ENCODE measurements around the gene DOCK2. TPM values are rescaled to one million over a fixed set of nuclear protein-coding genes. Genes with fewer than 3 reads are reported as not detected.

The DOCK2 gene
- polyA plus RNA-seq, 2 of the 4 experiments (the other 2 are of a cell fraction) = 2.1 to 4.6 TPM

GRCh38 chr5:169686137-169686536 is 49.1 kb downstream of the DOCK2 start:
- ATAC-seq (no peak), DNase-seq (ENCODE audit: low read depth in 1 of 2, low spot score in 1 of 2) (no peak), FAIRE-seq (no peak)
- H3K27ac ChIP-seq = peak overlapping the region in 1 of 2 experiments; percentile 13; a peak in 1 of 6 replicates
- H3K4me1 ChIP-seq = no peaks in the 10 kb centered on the region
- TF ChIP-seq JUNB (IDR thresholded peaks at IDR 0.05) = no peak
- no peak for TF ChIP-seq SREBF2 (IDR thresholded peaks at IDR 0.05)
- no peak for TF ChIP-seq FOXS1 (CRISPR knock-in tag; IDR thresholded peaks at IDR 0.05)
- TF ChIP-seq GATA3 (IDR thresholded peaks at IDR 0.05; ENCODE audit: borderline replicate concordance) = no peak
- TF ChIP-seq RNF2 (IDR thresholded peaks at IDR 0.05; ENCODE audit: borderline replicate concordance, low read depth) = no peak
- no peak for TF ChIP-seq RAD21 (conservative IDR thresholded peaks at IDR 0.05 in 1 of 2, IDR thresholded peaks at IDR 0.05 in 1 of 2)
- no peak for TF ChIP-seq MAFK (IDR thresholded peaks at IDR 0.05; ENCODE audit: partially characterized antibody)
- no peak for TF ChIP-seq PBX3 (IDR thresholded peaks at IDR 0.05)
- TF ChIP-seq KDM1A (IDR thresholded peaks at IDR 0.05; ENCODE audit: low read depth) = no peak
- TF ChIP-seq CBX8 (IDR thresholded peaks at IDR 0.05) = no peak
- no peak for TF ChIP-seq CBX2 (IDR thresholded peaks at IDR 0.05; ENCODE audit: borderline replicate concordance, low read depth)
- no peak for TF ChIP-seq EHF (CRISPR knock-in tag; IDR thresholded peaks at IDR 0.05)
- no peak for TF ChIP-seq RFX5 (IDR thresholded peaks at IDR 0.05)
- TF ChIP-seq BHLHE40 (IDR thresholded peaks at IDR 0.05; ENCODE audit: low read depth, low read length) = no peak
- TF ChIP-seq, protein P1, sequence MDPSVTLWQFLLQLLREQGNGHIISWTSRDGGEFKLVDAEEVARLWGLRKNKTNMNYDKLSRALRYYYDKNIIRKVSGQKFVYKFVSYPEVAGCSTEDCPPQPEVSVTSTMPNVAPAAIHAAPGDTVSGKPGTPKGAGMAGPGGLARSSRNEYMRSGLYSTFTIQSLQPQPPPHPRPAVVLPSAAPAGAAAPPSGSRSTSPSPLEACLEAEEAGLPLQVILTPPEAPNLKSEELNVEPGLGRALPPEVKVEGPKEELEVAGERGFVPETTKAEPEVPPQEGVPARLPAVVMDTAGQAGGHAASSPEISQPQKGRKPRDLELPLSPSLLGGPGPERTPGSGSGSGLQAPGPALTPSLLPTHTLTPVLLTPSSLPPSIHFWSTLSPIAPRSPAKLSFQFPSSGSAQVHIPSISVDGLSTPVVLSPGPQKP (IDR thresholded peaks at IDR 0.05; ENCODE audit: low read depth, low read length) = no peak
- no peak for TF ChIP-seq HOXB13 (CRISPR knock-in tag; IDR thresholded peaks at IDR 0.05; ENCODE audit: low read depth)
- TF ChIP-seq E2F6 (IDR thresholded peaks at IDR 0.05; ENCODE audit: borderline replicate concordance, low read depth) = no peak
- TF ChIP-seq EP300 (IDR thresholded peaks at IDR 0.05) = no peak
- TF ChIP-seq, protein P2, sequence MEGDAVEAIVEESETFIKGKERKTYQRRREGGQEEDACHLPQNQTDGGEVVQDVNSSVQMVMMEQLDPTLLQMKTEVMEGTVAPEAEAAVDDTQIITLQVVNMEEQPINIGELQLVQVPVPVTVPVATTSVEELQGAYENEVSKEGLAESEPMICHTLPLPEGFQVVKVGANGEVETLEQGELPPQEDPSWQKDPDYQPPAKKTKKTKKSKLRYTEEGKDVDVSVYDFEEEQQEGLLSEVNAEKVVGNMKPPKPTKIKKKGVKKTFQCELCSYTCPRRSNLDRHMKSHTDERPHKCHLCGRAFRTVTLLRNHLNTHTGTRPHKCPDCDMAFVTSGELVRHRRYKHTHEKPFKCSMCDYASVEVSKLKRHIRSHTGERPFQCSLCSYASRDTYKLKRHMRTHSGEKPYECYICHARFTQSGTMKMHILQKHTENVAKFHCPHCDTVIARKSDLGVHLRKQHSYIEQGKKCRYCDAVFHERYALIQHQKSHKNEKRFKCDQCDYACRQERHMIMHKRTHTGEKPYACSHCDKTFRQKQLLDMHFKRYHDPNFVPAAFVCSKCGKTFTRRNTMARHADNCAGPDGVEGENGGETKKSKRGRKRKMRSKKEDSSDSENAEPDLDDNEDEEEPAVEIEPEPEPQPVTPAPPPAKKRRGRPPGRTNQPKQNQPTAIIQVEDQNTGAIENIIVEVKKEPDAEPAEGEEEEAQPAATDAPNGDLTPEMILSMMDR (IDR thresholded peaks at IDR 0.05) = no peak
- ChIA-PET CTCF (interaction anchor here (0.8 to 1.2 kb wide), 2 partner anchors 8 to 119 kb away, joined by 3 to 5 read pairs; no protein-coding TSS in a partner anchor), POLR2A (no interaction called here)
- no peaks in the 10 kb centered on the region for H3K9me3 ChIP-seq
- no peak overlapping the region for H3K4me3 ChIP-seq
- no peak overlapping the region for H3K4me2 ChIP-seq
- 83% methylated on average over 3 of the region's 5 CpGs for WGBS (ENCODE audit: missing lambda C conversion rate)

DNA sequence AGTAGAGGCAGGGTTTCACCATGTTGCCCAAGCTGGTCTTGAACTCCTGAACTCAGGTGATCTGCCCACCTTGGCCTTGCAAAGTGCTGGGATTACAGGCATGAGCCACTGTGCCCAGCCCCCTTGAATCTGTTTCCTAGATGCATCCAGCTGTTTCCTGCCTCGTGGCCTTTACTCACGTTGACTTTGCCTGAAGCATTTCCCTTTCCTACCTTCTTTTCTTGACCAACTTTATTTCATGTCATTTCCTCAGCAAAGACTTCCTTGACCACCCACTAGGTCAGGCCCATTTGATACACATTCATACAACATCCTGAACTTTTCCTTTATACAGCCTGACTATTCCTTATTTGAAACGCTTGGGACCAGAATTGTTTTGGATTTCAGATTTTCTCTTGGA is 51.0 kb downstream of the DOCK2 start:
- Histone ChIP-seq H3K4me1 (no peaks in the 10 kb centered on the region), H3K9me3 (no peaks in the 10 kb centered on the region), H3K4me3 (no peak overlapping the region), H3K27ac (no peak overlapping the region), H3K4me2 (no peak overlapping the region)
- ChIA-PET POLR2A (no interaction called here), CTCF (no interaction called here)
- TF ChIP-seq ZSCAN20 (CRISPR knock-in tag; IDR thresholded peaks at IDR 0.05) = no peak
- TF ChIP-seq SREBF2 (IDR thresholded peaks at IDR 0.05) = no peak
- no peak for TF ChIP-seq NR3C1 (IDR thresholded peaks at IDR 0.05)
- TF ChIP-seq ZFP36 (IDR thresholded peaks at IDR 0.05; ENCODE audit: borderline replicate concordance, partially characterized antibody) = no peak
- no peak for TF ChIP-seq CEBPB (IDR thresholded peaks at IDR 0.05)
- TF ChIP-seq RAD21 (conservative IDR thresholded peaks at IDR 0.05 in 1 of 2, IDR thresholded peaks at IDR 0.05 in 1 of 2) = no peak
- no peak for TF ChIP-seq BCL3 (IDR thresholded peaks at IDR 0.05)
- DNase-seq (ENCODE audit: low read depth in 1 of 2, low spot score in 1 of 2) (no peak), ATAC-seq (no peak), FAIRE-seq (no peak)
- WGBS (ENCODE audit: missing lambda C conversion rate) = 89% methylated on average over 3 of the region's 3 CpGs

All from A549 (cell line).